Mononuclear cell (primary cell): ENCODE data around the gene SS18L1. TPM values are rescaled to one million over a fixed set of nuclear protein-coding genes. Genes with fewer than 3 reads are reported as not detected.

Experiments
- H3K27me3 ChIP-seq: 2 replicates; pipeline ENCODE4 v1.6.0; 2011; ENCODE audit warnings: low read length, control low read depth; ENCODE audit not compliant: insufficient read depth
- H3K4me1 ChIP-seq: 2 replicates; pipeline ENCODE4 v1.5.1; 2011; ENCODE audit warnings: mild to moderate bottlenecking, low read length, control low read depth; ENCODE audit not compliant: insufficient read depth
- H3K4me3 ChIP-seq: 2 replicates; pipeline ENCODE4 v1.5.1; 2011; ENCODE audit warnings: mild to moderate bottlenecking, low read length, moderate library complexity
- H3K9me3 ChIP-seq: 2 replicates; pipeline ENCODE4 v1.5.1; 2011; ENCODE audit warnings: low read depth, mild to moderate bottlenecking, control low read depth, low read length
- total RNA-seq: library from RNA; depleted of rRNA; stranded (reverse); fragments of >200 nt; gene quantifications from one replicate; pipeline ENCODE4 v1.2.3, GENCODE V29; 2012

Gene SS18L1
- total RNA-seq, 1 donor = 6.3 TPM

DNA sequence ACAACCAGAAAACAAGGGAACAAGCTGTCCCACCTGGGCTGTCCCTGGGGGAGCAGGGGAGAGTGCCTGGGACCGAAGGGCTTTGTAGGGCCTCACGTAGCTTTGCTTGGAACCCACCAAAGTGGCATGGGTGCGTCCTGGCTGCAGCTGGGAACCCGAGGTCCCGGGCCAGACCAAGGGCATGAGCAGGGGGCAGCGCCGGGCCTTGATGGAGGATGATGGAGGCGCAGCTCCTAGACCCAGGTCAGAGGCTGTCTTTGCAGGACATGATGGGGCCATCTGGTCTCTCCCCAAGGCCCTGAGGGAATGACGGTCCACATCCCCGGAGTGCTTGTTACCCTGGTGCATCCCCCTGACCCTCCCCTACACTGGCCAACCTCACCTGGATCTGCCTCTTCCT, 87.1 kb downstream of the SS18L1 start:
- Histone ChIP-seq H3K27me3 (no peaks in the 10 kb centered on the region), H3K4me3 (no peak overlapping the region), H3K4me1 (no peaks in the 10 kb centered on the region), H3K9me3 (no peaks in the 10 kb centered on the region)

- Histone ChIP-seq H3K27me3 (no peaks in the 10 kb centered on the region), H3K9me3 (no peaks in the 10 kb centered on the region)
Measured at GRCh38 chr20:62231292-62231691, 87.7 kb downstream of the SS18L1 start.

More at GRCh38 chr20:62231292-62231691, 87.7 kb downstream of the SS18L1 start:
- H3K4me3 ChIP-seq = no peak overlapping the region
- H3K4me1 ChIP-seq = no peaks in the 10 kb centered on the region

Other genes starting within 250 kb of the SS18L1 start
- gene TAF4, start 77.9 kb upstream of the SS18L1 start, total RNA-seq = 7.7 TPM
- gene LSM14B, start 21.3 kb upstream of the SS18L1 start, total RNA-seq = 17.8 TPM
- 118 TPM for gene PSMA7, start 375 bp upstream of the SS18L1 start, total RNA-seq
- 3.1 TPM for gene MTG2, start 39.3 kb downstream of the SS18L1 start, total RNA-seq
- not detected for gene HRH3, start 76.5 kb downstream of the SS18L1 start, total RNA-seq
- gene OSBPL2, start 94.8 kb downstream of the SS18L1 start, total RNA-seq = 36.0 TPM
- 30.2 TPM for gene ADRM1, start 159.2 kb downstream of the SS18L1 start, total RNA-seq
- 1.2 TPM for gene LAMA5, start 223.5 kb downstream of the SS18L1 start, total RNA-seq
- gene RPS21, start 243.3 kb downstream of the SS18L1 start, total RNA-seq = 1,065 TPM